T-cell (primary cell): Measurements from ENCODE around the gene NPAS3. TPM values are rescaled to one million over a fixed set of nuclear protein-coding genes. Genes with fewer than 3 reads are reported as not detected.

Experiments
- ATAC-seq, 4 experiments: fragments of 200-7000 bp in 3 of 4; fragments of 150-1000 bp in 1 of 4; cut with Tn5 transposase; replicated peaks in 1 of 4; 1 replicate in 3 of 4; 2 replicates in 1 of 4; pipeline ENCODE4 v1.10.0; 2021; ENCODE audit warnings: moderate library complexity in 3 of 4, mild to moderate bottlenecking in 2 of 4, moderate number of reproducible peaks in 1 of 4
- CTCF ChIA-PET, 2 donors: fragments of 300-600 bp; sonication (Branson Sonifier 250); formaldehyde crosslinking; loops; one replicate each; lab custom pipeline; 2022; ENCODE audit warnings: antibody characterized with exemption in 2 of 2; lab: Charles Lee
- POLR2A ChIA-PET, 2 donors: fragments of 300-600 bp; sonication (Branson Sonifier 250); formaldehyde crosslinking; loops; one replicate each; lab custom pipeline; 2022; ENCODE audit warnings: antibody characterized with exemption in 2 of 2; lab: Charles Lee
- DNase-seq, 35 experiments: peaks; one replicate each; pipeline versions ENCODE4 v3.0.0 to v3.0.0-alpha.2; 2013 to 2023
- H3K27ac ChIP-seq: one replicate; pipeline ENCODE4 v1.5.1; 2013; ENCODE audit warnings: low read length
- H3K27me3 ChIP-seq, 2 experiments: replicated peaks in 1 of 2; 1 replicate in 1 of 2; 2 replicates in 1 of 2; pipeline versions ENCODE4 v1.6.1 to v1.7.0; 2013; ENCODE audit warnings: low read length in 1 of 2, mixed read lengths in 1 of 2; ENCODE audit not compliant: control insufficient read depth in 2 of 2, insufficient read depth in 2 of 2; ENCODE audit errors: extremely low read depth in 1 of 2
- H3K36me3 ChIP-seq, 2 donors: 1 replicate in 1 of 2; 2 replicates in 1 of 2; pipeline versions ENCODE4 v1.6.1 to v1.7.0; 2013; ENCODE audit warnings: low read length in 1 of 2; ENCODE audit not compliant: control insufficient read depth in 2 of 2, insufficient read depth in 1 of 2; ENCODE audit errors: extremely low read depth in 1 of 2
- H3K4me1 ChIP-seq, 2 experiments: 1 replicate in 1 of 2; 2 replicates in 1 of 2; pipeline versions ENCODE4 v1.6.1 to v1.7.0; 2013; ENCODE audit warnings: low read length in 2 of 2, mixed read lengths in 1 of 2; ENCODE audit not compliant: insufficient read depth in 2 of 2, control insufficient read depth in 1 of 2; ENCODE audit errors: extremely low read depth in 1 of 2
- H3K4me3 ChIP-seq, 2 donors: 1 replicate in 1 of 2; 2 replicates in 1 of 2; pipeline versions ENCODE4 v1.5.1 to v1.7.0; 2013; ENCODE audit warnings: mild to moderate bottlenecking in 2 of 2, low read length in 1 of 2, moderate library complexity in 1 of 2; ENCODE audit not compliant: control insufficient read depth in 1 of 2; ENCODE audit errors: extremely low read depth in 1 of 2
- H3K9me3 ChIP-seq: 2 replicates; pipeline ENCODE4 v1.7.0; 2013
- H3K27ac Mint-ChIP-seq, 2 donors: one replicate each; pipeline ENCODE4 v1.8.0; 2020 to 2021; ENCODE audit warnings: mild to moderate bottlenecking in 2 of 2, mixed read lengths in 2 of 2
- H3K27me3 Mint-ChIP-seq, 2 donors: one replicate each; pipeline ENCODE4 v1.8.0; 2021 to 2022; ENCODE audit warnings: mixed read lengths in 2 of 2
- H3K36me3 Mint-ChIP-seq: one replicate; pipeline ENCODE4 v1.8.0; 2021; ENCODE audit warnings: mixed read lengths
- H3K4me1 Mint-ChIP-seq, 3 donors: one replicate each; pipeline ENCODE4 v1.8.0; 2020 to 2022; ENCODE audit warnings: mixed read lengths in 3 of 3, mild to moderate bottlenecking in 1 of 3
- H3K4me3 Mint-ChIP-seq, 3 donors: one replicate each; pipeline ENCODE4 v1.8.0; 2020 to 2022; ENCODE audit warnings: mild to moderate bottlenecking in 3 of 3, mixed read lengths in 3 of 3, moderate library complexity in 3 of 3
- H3K9me3 Mint-ChIP-seq, 3 donors: one replicate each; pipeline ENCODE4 v1.8.0; 2020 to 2022; ENCODE audit warnings: mixed read lengths in 3 of 3
- WGBS: methylation state at CpG from one replicate; pipeline ENCODE4 v1.1.5; 2013; ENCODE audit warnings: missing lambda C conversion rate; ENCODE audit not compliant: insufficient coverage; 5-methylcytosine and 5-hydroxymethylcytosine counted together
- total RNA-seq, 35 experiments: library from RNA in 6 of 35; stranded (reverse) in 6 of 35; fragments of 120-200 nt in 1 of 35; gene quantifications; one replicate each; pipeline versions ENCODE4 v1.2.1 to v1.2.4 and lab custom pipeline; 2013 to 2026

NPAS3 gene
- total RNA-seq, 5 donors from 2014 or later (not counting 1 experiment from before 2014, with no cell fraction given), result 0.10 TPM; not detected in 4

DNA sequence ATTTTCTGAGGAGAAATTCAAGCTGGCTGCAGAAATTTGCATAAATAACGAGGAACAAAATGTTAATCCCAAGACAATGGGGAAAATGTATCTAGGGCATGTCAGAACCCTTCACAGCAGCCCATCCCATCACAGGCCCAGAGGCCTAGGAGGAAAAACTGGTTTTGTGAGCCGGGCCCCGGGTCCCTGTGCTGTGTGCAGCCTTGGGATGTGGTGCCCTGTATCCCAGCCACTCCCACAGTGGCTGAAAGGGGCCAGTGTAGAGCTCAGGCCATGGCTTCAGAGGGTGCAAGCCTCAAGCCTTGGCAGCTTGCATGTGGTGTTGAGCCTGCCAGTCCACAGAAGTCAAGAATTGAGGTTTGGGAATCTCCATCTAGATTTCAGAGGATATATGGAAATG, 57.7 kb downstream of the NPAS3 start:
- Histone ChIP-seq H3K27me3 (no peaks in the 10 kb centered on the region), H3K36me3 (no peaks in the 10 kb centered on the region), H3K4me1 (no peaks in the 10 kb centered on the region), H3K27ac (no peak overlapping the region), H3K4me3 (no peak overlapping the region), H3K9me3 (no peaks in the 10 kb centered on the region)
- CTCF ChIA-PET, result interaction anchor here in 1 of 2 donors (0.7 kb wide), 1 partner anchor 8 kb away, joined by 4 read pairs; no protein-coding TSS in a partner anchor
- Mint-ChIP-seq H3K36me3 (no peaks in the 10 kb centered on the region), H3K27me3 (peaks cover 0 to 5% of the 10 kb centered on the region in 2 donors), H3K27ac (no peak overlapping the region), H3K4me1 (no peaks in the 10 kb centered on the region), H3K9me3 (peaks cover 3 to 20% (median 9%) of the 10 kb centered on the region in 3 donors), H3K4me3 (no peak overlapping the region)
- DNase-seq (no peak), ATAC-seq (no peak)
- POLR2A ChIA-PET, result no interaction called here
- WGBS, result 75% methylated on average over 2 of the region's 3 CpGs

DNA sequence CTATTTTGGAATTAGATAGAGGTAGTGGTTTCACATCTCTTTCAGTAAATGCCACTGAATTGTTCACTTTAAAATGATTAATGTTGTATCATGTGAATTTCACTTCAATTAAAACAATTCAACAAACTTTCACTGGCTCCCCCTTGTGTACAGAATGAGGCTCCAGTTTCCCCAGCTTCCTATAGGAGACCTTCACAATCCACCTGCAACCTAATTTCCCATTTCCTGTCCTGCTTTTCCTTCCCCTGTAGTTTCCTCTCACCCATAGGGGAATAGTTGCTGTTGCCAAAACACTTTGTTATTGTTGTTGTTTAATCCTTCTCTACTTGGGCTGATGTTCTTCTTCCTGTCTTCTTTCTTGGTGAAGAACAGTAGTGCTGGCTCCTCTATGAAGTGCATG, 59.8 kb downstream of the NPAS3 start:
- no peak overlapping the region for H3K27ac Mint-ChIP-seq
- peaks cover 0 to 5% of the 10 kb centered on the region in 2 donors for H3K27me3 Mint-ChIP-seq
- no peaks in the 10 kb centered on the region for H3K36me3 Mint-ChIP-seq
- ATAC-seq (no peak), DNase-seq (no peak)
- no peaks in the 10 kb centered on the region for H3K36me3 ChIP-seq
- H3K9me3 Mint-ChIP-seq, result peaks cover 3 to 11% (median 5%) of the 10 kb centered on the region in 3 donors
- H3K4me3 ChIP-seq, result no peak overlapping the region
- H3K4me1 ChIP-seq, result no peaks in the 10 kb centered on the region
- ChIA-PET POLR2A (no interaction called here), CTCF (no interaction called here)
- H3K27ac ChIP-seq, result no peak overlapping the region
- no peaks in the 10 kb centered on the region for H3K9me3 ChIP-seq
- H3K4me3 Mint-ChIP-seq, result no peak overlapping the region
- no peaks in the 10 kb centered on the region for H3K27me3 ChIP-seq
- no peaks in the 10 kb centered on the region for H3K4me1 Mint-ChIP-seq

DNA sequence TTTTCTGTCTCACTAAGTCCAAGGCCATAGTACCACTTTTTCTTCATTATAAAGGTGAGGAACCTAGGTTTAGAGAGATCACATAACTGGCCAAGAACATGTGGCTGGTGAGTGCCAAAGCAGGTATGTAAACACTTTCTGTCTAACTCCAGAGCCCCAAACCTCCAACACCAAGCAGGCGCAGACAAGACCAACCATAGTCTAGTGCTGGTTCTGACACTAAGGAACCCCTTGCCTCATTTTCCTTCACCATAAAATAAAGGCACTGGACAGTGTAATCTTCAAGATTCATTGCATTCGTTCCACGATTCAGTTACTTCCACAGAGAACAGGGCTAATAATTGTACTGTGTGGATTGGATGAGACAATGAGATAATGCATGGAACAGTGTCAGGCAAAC, 71.0 kb downstream of the NPAS3 start:
- no peaks in the 10 kb centered on the region for H3K36me3 ChIP-seq
- no peaks in the 10 kb centered on the region for H3K27me3 ChIP-seq
- ATAC-seq, result no peak
- H3K4me3 ChIP-seq, result no peak overlapping the region
- H3K9me3 ChIP-seq, result no peaks in the 10 kb centered on the region
- H3K36me3 Mint-ChIP-seq, result no peaks in the 10 kb centered on the region
- DNase-seq, result no peak
- H3K27ac ChIP-seq, result no peak overlapping the region
- CTCF ChIA-PET, result no interaction called here
- no CpG with 5 or more reads among the region's 3 CpGs for WGBS
- peaks cover 0 to 3% (median 0%) of the 10 kb centered on the region in 3 donors for H3K9me3 Mint-ChIP-seq
- H3K27me3 Mint-ChIP-seq, result no peaks in the 10 kb centered on the region
- no peak overlapping the region for H3K4me3 Mint-ChIP-seq
- POLR2A ChIA-PET, result no interaction called here
- H3K4me1 ChIP-seq, result no peaks in the 10 kb centered on the region
- H3K4me1 Mint-ChIP-seq, result no peaks in the 10 kb centered on the region
- no peak overlapping the region for H3K27ac Mint-ChIP-seq

DNA sequence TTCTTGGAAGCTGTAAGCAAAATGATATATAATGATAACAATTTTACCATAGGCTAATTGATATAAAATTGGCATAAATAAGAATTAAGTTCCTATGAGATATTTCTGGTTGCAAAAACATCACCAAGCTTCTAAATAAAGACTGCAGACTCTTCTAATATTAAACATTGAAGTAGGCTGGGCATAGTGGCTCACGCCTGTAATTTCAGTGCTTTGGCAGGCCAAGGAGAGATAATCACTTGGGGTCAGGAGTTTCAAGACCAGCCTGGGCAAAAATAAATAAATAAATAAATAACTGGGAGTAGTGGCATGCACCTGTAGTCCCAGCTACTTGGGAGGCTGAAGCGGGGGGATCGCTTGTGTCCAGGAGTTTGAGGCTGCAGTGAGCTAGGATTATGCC, 71.8 kb downstream of the NPAS3 start:
- DNase-seq (no peak), ATAC-seq (no peak)
- H3K4me1 ChIP-seq, result no peaks in the 10 kb centered on the region
- CTCF ChIA-PET, result no interaction called here
- no peaks in the 10 kb centered on the region for H3K9me3 ChIP-seq
- no peak overlapping the region for H3K4me3 ChIP-seq
- no CpG with 5 or more reads among the region's 3 CpGs for WGBS
- no peak overlapping the region for H3K4me3 Mint-ChIP-seq
- no peak overlapping the region for H3K27ac Mint-ChIP-seq
- H3K9me3 Mint-ChIP-seq, result peaks cover 0 to 3% (median 0%) of the 10 kb centered on the region in 3 donors
- H3K36me3 ChIP-seq, result no peaks in the 10 kb centered on the region
- H3K4me1 Mint-ChIP-seq, result no peaks in the 10 kb centered on the region
- H3K27ac ChIP-seq, result no peak overlapping the region
- H3K36me3 Mint-ChIP-seq, result no peaks in the 10 kb centered on the region
- POLR2A ChIA-PET, result interaction anchor here in 1 of 2 donors (0.5 kb wide), 1 partner anchor 9 kb away, joined by 3 read pairs; no protein-coding TSS in a partner anchor
- no peaks in the 10 kb centered on the region for H3K27me3 ChIP-seq
- no peaks in the 10 kb centered on the region for H3K27me3 Mint-ChIP-seq

DNA sequence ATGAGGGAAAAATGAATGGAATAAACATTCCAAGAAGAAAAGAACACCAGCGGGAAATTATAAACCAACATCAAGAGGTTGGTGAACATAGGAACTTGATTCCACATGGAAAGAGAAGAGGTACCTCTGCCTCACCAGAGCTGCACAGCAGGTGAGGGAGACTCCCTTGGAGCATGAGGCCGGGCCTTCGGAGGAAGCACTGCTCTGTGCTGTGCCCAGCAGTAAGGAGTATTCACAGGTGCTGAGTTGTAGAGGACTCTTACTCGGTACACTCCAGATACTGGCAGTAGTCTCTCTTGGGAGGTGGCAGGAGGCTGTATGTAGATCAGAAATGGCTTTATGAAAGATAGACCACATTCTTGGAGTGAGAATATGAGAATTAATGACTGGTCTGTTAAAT, 76.0 kb downstream of the NPAS3 start:
- no peak for ATAC-seq
- Histone ChIP-seq H3K4me3 (no peak overlapping the region), H3K27me3 (no peaks in the 10 kb centered on the region), H3K36me3 (no peaks in the 10 kb centered on the region), H3K9me3 (no peaks in the 10 kb centered on the region), H3K4me1 (no peaks in the 10 kb centered on the region), H3K27ac (no peak overlapping the region)
- Mint-ChIP-seq H3K9me3 (peaks cover 0 to 3% (median 0%) of the 10 kb centered on the region in 3 donors), H3K36me3 (no peaks in the 10 kb centered on the region), H3K27ac (no peak overlapping the region), H3K4me3 (no peak overlapping the region), H3K27me3 (no peaks in the 10 kb centered on the region), H3K4me1 (no peaks in the 10 kb centered on the region)
- POLR2A ChIA-PET, result no interaction called here
- CTCF ChIA-PET, result no interaction called here
- 100% methylated on average over 3 of the region's 4 CpGs for WGBS
- no peak for DNase-seq

DNA sequence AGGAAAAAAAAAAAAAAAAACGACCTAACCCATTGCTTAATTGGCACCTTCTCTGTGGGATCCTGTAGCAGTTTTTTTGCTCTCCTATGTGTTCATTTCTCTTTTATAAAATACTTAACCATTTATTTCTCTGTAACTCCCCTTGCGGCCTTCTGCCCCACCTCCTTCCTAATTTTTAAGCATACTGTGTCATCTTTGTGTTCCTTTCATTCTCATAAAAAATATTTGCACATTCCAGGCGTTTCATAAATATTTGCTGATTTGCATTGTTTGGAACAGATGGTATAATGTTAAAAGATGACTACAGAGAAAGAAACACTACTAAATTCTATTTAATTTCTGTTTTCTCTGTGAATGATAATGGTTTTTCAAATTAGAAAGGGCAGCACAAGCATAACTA, 77.9 kb downstream of the NPAS3 start:
- Histone ChIP-seq H3K9me3 (no peaks in the 10 kb centered on the region), H3K4me1 (no peaks in the 10 kb centered on the region), H3K36me3 (no peaks in the 10 kb centered on the region), H3K27me3 (no peaks in the 10 kb centered on the region), H3K4me3 (no peak overlapping the region), H3K27ac (no peak overlapping the region)
- Mint-ChIP-seq H3K27me3 (no peaks in the 10 kb centered on the region), H3K27ac (no peak overlapping the region), H3K9me3 (peaks cover 0 to 3% (median 0%) of the 10 kb centered on the region in 3 donors), H3K4me3 (no peak overlapping the region), H3K4me1 (no peaks in the 10 kb centered on the region), H3K36me3 (no peaks in the 10 kb centered on the region)
- no peak for ATAC-seq
- ChIA-PET CTCF (no interaction called here), POLR2A (no interaction called here)
- no peak for DNase-seq
- 80% methylated on average over 1 of the region's 3 CpGs for WGBS

DNA sequence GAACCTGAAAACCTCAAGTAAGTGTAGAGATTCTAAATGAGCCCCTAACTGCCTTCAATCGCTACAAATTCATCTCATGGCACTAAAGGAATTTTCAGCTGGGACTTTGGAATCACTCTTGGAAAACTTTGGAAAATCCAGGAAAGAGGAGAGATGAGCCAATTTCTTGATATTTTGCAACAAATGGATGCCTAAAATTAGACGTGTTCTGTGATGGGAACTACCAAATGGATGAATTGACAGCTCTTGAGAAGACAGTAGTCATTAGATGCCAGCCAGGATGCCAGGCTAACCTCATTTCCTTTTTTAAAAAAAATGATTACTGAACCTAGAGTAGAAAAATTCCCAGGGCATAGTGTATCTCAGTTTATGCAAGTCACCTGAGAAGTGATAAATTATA, 78.3 kb downstream of the NPAS3 start:
- Mint-ChIP-seq H3K36me3 (no peaks in the 10 kb centered on the region), H3K9me3 (peaks cover 0 to under 1% (median 0%) of the 10 kb centered on the region in 3 donors), H3K4me3 (no peak overlapping the region), H3K4me1 (no peaks in the 10 kb centered on the region), H3K27me3 (no peaks in the 10 kb centered on the region), H3K27ac (no peak overlapping the region)
- Histone ChIP-seq H3K9me3 (no peaks in the 10 kb centered on the region), H3K27me3 (no peaks in the 10 kb centered on the region), H3K4me3 (no peak overlapping the region), H3K4me1 (no peaks in the 10 kb centered on the region), H3K36me3 (no peaks in the 10 kb centered on the region), H3K27ac (no peak overlapping the region)
- no peak for ATAC-seq
- DNase-seq, result no peak
- WGBS, result 57% methylated on average over 1 of the region's 2 CpGs
- ChIA-PET CTCF (no interaction called here), POLR2A (no interaction called here)
